Mucosa of rectum (tissue), 2 donors: ENCODE results near the gene GALNT3.

ENCODE experiments used
- H3K27ac ChIP-seq, 2 donors: one replicate each; pipeline ENCODE4 v1.7.0; 2013; ENCODE audit warnings: inconsistent platforms in 2 of 2, low read depth in 2 of 2, low read length in 2 of 2
- H3K27me3 ChIP-seq, 2 donors: one replicate each; pipeline ENCODE4 v1.7.0; 2013; ENCODE audit warnings: low read length in 2 of 2; ENCODE audit not compliant: control insufficient read depth in 2 of 2, insufficient read depth in 2 of 2
- H3K36me3 ChIP-seq, 2 donors: one replicate each; pipeline ENCODE4 v1.7.0; 2013; ENCODE audit warnings: low read length in 2 of 2; ENCODE audit not compliant: control insufficient read depth in 2 of 2, insufficient read depth in 2 of 2
- H3K4me1 ChIP-seq, 2 donors: one replicate each; pipeline ENCODE4 v1.7.0; 2013; ENCODE audit warnings: low read length in 2 of 2, mild to moderate bottlenecking in 1 of 2; ENCODE audit not compliant: control insufficient read depth in 2 of 2, insufficient read depth in 2 of 2
- H3K4me3 ChIP-seq, 2 donors: one replicate each; pipeline ENCODE4 v1.7.0; 2013; ENCODE audit warnings: low read length in 2 of 2
- H3K9ac ChIP-seq, 2 donors: one replicate each; pipeline ENCODE4 v1.7.0; 2013; ENCODE audit warnings: low read length in 2 of 2, low read depth in 1 of 2, mild to moderate bottlenecking in 1 of 2
- H3K9me3 ChIP-seq, 2 donors: one replicate each; pipeline ENCODE4 v1.7.0; 2013; ENCODE audit warnings: low read length in 2 of 2; ENCODE audit not compliant: control insufficient read depth in 2 of 2
- donor health status: healthy.
- donor health status: Normal muscosa, but diverticular disease.

The GALNT3 gene

GRCh38 chr2:165820296-165820695 lies 26.2 kb upstream of the GALNT3 start:
- Histone ChIP-seq H3K36me3 (no peaks in the 10 kb centered on the region), H3K4me3 (no peak overlapping the region), H3K27ac (no peak overlapping the region), H3K9me3 (no peaks in the 10 kb centered on the region), H3K9ac (no peak overlapping the region), H3K27me3 (no peaks in the 10 kb centered on the region), H3K4me1 (no peaks in the 10 kb centered on the region)

GRCh38 chr2:165818920-165819319 lies 24.9 kb upstream of the GALNT3 start:
- no peaks in the 10 kb centered on the region for H3K27me3 ChIP-seq
- H3K9me3 ChIP-seq, result no peaks in the 10 kb centered on the region
- H3K27ac ChIP-seq, result no peak overlapping the region
- H3K4me1 ChIP-seq, result no peaks in the 10 kb centered on the region
- no peaks in the 10 kb centered on the region for H3K36me3 ChIP-seq
- H3K4me3 ChIP-seq, result no peak overlapping the region
- H3K9ac ChIP-seq, result no peak overlapping the region

- H3K27ac ChIP-seq, result no peak overlapping the region
- no peaks in the 10 kb centered on the region for H3K4me1 ChIP-seq
- H3K4me3 ChIP-seq, result no peak overlapping the region
- H3K9me3 ChIP-seq, result no peaks in the 10 kb centered on the region
- H3K36me3 ChIP-seq, result no peaks in the 10 kb centered on the region
- no peaks in the 10 kb centered on the region for H3K27me3 ChIP-seq
- no peak overlapping the region for H3K9ac ChIP-seq
These were observed 21.5 kb upstream of the GALNT3 start for GRCh38 chr2:165815299-165816141.

GRCh38 chr2:165814473-165814872 lies 20.4 kb upstream of the GALNT3 start:
- H3K4me1 ChIP-seq, result no peaks in the 10 kb centered on the region
- no peaks in the 10 kb centered on the region for H3K9me3 ChIP-seq
- no peaks in the 10 kb centered on the region for H3K36me3 ChIP-seq
- H3K9ac ChIP-seq, result no peak overlapping the region
- H3K27ac ChIP-seq, result no peak overlapping the region
- no peaks in the 10 kb centered on the region for H3K27me3 ChIP-seq
- H3K4me3 ChIP-seq, result no peak overlapping the region

- H3K4me1 ChIP-seq, result no peaks in the 10 kb centered on the region
- H3K27me3 ChIP-seq, result no peaks in the 10 kb centered on the region
- no peak overlapping the region for H3K4me3 ChIP-seq
- H3K27ac ChIP-seq, result no peak overlapping the region
- no peaks in the 10 kb centered on the region for H3K36me3 ChIP-seq
- H3K9me3 ChIP-seq, result no peaks in the 10 kb centered on the region
- no peak overlapping the region for H3K9ac ChIP-seq
These were observed 17.7 kb upstream of the GALNT3 start for GRCh38 chr2:165811592-165812370.

- Histone ChIP-seq H3K36me3 (no peaks in the 10 kb centered on the region), H3K27ac (no peak overlapping the region), H3K4me1 (no peaks in the 10 kb centered on the region), H3K9ac (no peak overlapping the region), H3K4me3 (no peak overlapping the region), H3K9me3 (no peaks in the 10 kb centered on the region), H3K27me3 (no peaks in the 10 kb centered on the region)
These were observed 16.4 kb upstream of the GALNT3 start for GRCh38 chr2:165810418-165810817.

- Histone ChIP-seq H3K27ac (no peak overlapping the region), H3K36me3 (no peaks in the 10 kb centered on the region), H3K9ac (no peak overlapping the region), H3K4me3 (no peak overlapping the region), H3K4me1 (peaks cover 4 to 22% of the 10 kb centered on the region in 2 donors), H3K9me3 (no peaks in the 10 kb centered on the region), H3K27me3 (no peaks in the 10 kb centered on the region)
These were observed 10.7 kb upstream of the GALNT3 start for GRCh38 chr2:165804719-165805118.

GRCh38 chr2:165803123-165803760 lies 9.2 kb upstream of the GALNT3 start:
- peak overlapping the region; percentile 19 to 33 for H3K9ac ChIP-seq
- no peaks in the 10 kb centered on the region for H3K36me3 ChIP-seq
- H3K27me3 ChIP-seq, result no peaks in the 10 kb centered on the region
- peak overlapping the region; percentile 79 to 85 for H3K27ac ChIP-seq
- peaks cover 4 to 22% of the 10 kb centered on the region in 2 donors for H3K4me1 ChIP-seq
- no peaks in the 10 kb centered on the region for H3K9me3 ChIP-seq
- peak overlapping the region; percentile 30 to 38 for H3K4me3 ChIP-seq

GRCh38 chr2:165801176-165801575 lies 7.1 kb upstream of the GALNT3 start:
- H3K4me3 ChIP-seq, result no peak overlapping the region
- H3K36me3 ChIP-seq, result no peaks in the 10 kb centered on the region
- peaks cover 4 to 22% of the 10 kb centered on the region in 2 donors for H3K4me1 ChIP-seq
- H3K9ac ChIP-seq, result no peak overlapping the region
- H3K27ac ChIP-seq, result no peak overlapping the region
- no peaks in the 10 kb centered on the region for H3K27me3 ChIP-seq
- no peaks in the 10 kb centered on the region for H3K9me3 ChIP-seq
